Subcutaneous abdominal adipose tissue (tissue), 5 donors: ENCODE data around the gene SMIM20.
"Not testable (repeated sequence)": the region's sequence is repeated elsewhere in the genome, so short reads cannot be mapped to it uniquely, and the experiment has no call there.

Source experiments
- H3K27ac ChIP-seq: one replicate; pipeline ENCODE4 v1.7.0; 2013; ENCODE audit warnings: low read depth, mild to moderate bottlenecking, inconsistent platforms, low read length, moderate library complexity
- H3K27me3 ChIP-seq, 5 donors: one replicate each; pipeline ENCODE4 v1.7.0; 2013; ENCODE audit warnings: low read length in 5 of 5, inconsistent platforms in 1 of 5; ENCODE audit not compliant: control insufficient read depth in 5 of 5, insufficient read depth in 4 of 5
- H3K36me3 ChIP-seq, 5 donors: one replicate each; pipeline ENCODE4 v1.7.0; 2013; ENCODE audit warnings: low read length in 5 of 5; ENCODE audit not compliant: control insufficient read depth in 5 of 5, insufficient read depth in 5 of 5
- H3K4me1 ChIP-seq, 5 donors: one replicate each; pipeline ENCODE4 v1.7.0; 2013; ENCODE audit warnings: low read length in 5 of 5, mild to moderate bottlenecking in 3 of 5, moderate library complexity in 1 of 5; ENCODE audit not compliant: control insufficient read depth in 5 of 5, insufficient read depth in 5 of 5
- H3K4me3 ChIP-seq, 5 donors: one replicate each; pipeline ENCODE4 v1.7.0; 2013; ENCODE audit warnings: low read length in 5 of 5, low read depth in 1 of 5
- H3K9ac ChIP-seq, 5 donors: one replicate each; pipeline ENCODE4 v1.7.0; 2013; ENCODE audit warnings: low read length in 5 of 5, mild to moderate bottlenecking in 4 of 5, moderate library complexity in 3 of 5
- H3K9me3 ChIP-seq, 5 donors: one replicate each; pipeline ENCODE4 v1.7.0; 2013; ENCODE audit warnings: low read length in 5 of 5; ENCODE audit not compliant: control insufficient read depth in 5 of 5
- donor health status: healthy.
- donor health status: healthy.
- donor health status: healthy.
- donor health status: healthy.
- donor health status: healthy.

The SMIM20 gene

DNA sequence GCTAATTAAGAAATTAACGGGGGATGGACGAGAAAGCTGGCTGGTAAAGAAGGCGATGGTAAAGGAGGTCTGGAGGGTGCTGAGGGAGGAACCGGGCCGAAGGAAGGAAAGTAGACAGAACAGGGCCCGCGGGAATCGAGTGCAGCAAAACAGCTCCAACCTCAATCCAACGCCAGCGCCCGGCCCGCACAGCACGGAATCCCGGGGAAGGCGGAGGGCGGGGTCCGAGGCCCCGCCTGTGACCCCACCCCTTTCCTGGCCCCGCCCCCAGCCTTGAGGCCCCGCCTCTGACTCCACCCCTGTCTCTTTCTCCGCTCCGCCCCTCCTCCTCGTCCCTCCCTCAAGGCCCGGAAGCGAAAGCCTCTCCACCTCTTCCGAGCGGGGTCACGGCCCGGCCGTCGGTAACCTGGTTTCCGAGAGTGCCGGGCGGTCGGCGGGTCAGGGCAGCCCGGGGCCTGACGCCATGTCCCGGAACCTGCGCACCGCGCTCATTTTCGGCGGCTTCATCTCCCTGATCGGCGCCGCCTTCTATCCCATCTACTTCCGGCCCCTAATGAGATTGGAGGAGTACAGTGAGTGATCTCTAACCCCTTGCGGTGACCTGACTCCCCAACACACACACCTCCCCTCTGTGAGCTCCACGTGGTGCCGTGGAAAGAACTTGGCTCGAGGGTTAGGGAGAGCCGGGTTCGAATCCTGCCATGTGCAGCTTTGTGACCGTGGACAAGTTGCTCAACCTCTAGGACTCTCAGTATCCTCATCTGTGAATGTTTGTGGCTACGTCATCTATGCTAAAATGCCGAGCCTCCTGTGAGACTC, at the start of gene SMIM20:
TSS of gene SMIM20 (plus strand) at position 370 of the 819 bp plus-strand sequence. CDS start at position 464, 94 bp downstream.
- peaks cover 4 to 27% (median 23%) of the 10 kb centered on the region in 5 donors for H3K4me1 ChIP-seq
- peak within 1 kb of the TSS; percentile 85 to 93 (median 85) for H3K4me3 ChIP-seq

DNA sequence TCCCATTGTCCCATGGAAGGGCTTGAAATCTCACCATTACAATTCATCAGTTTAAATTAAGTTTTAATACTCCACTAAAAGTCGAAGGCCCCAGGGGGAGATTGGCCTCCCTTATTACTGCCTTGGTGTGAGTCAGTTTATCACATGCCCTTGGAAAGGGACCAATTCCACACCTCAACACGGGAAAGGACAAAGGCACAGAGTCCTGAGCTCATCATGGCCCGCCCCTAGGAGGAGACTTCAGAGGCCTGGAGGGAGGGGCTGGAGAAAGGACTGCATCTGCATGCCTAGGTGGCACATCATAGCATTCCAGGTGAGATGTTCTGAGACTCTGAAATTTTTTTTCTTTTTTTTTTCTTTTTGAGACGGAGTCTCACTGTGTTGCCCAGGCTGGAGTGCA, 48.4 kb upstream of the SMIM20 start:
- peaks cover 0 to 24% (median 19%) of the 10 kb centered on the region in 5 donors for H3K4me1 ChIP-seq
- H3K27ac ChIP-seq: no peak overlapping the region
- H3K27me3 ChIP-seq: peaks cover 0 to 3% (median 0%) of the 10 kb centered on the region in 5 donors
- no peak overlapping the region for H3K4me3 ChIP-seq
- H3K9me3 ChIP-seq: no peaks in the 10 kb centered on the region
- H3K9ac ChIP-seq: no peak overlapping the region
- H3K36me3 ChIP-seq: no peaks in the 10 kb centered on the region

More for the DNA sequence above, at the start of gene SMIM20:
- Histone ChIP-seq H3K36me3 (no peaks in the 10 kb centered on the region), H3K9me3 (no peaks in the 10 kb centered on the region), H3K27ac (peak within 1 kb of the TSS; percentile 91), H3K9ac (peak within 1 kb of the TSS in 4 of 5 donors; percentile 76 to 86 (median 82)), H3K27me3 (no peaks in the 10 kb centered on the region)

DNA sequence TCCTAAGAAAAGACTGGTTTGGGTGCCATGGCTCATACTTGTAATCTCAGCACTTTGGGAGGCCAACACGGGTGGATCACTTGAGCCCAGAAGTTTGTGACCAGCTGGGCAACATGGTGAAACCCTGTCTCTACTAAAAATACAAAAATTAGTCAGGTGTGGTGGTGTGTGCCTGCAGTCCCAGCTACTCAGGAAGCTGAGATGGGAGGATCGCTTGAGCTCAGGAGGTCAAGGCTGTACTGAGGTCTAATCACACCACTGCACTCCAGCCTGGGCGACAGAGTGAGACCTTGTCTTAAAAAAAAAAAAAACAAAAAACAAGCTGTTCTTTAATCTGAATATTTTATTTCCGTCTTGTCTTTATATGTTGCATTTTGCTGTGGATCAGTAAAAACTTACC, 47.6 kb upstream of the SMIM20 start:
- H3K27me3 ChIP-seq, H3K9me3 ChIP-seq, H3K36me3 ChIP-seq, H3K4me3 ChIP-seq, H3K27ac ChIP-seq, H3K9ac ChIP-seq: not testable (repeated sequence)
- peaks cover 0 to 16% (median 11%) of the 10 kb centered on the region in 5 donors for H3K4me1 ChIP-seq

DNA sequence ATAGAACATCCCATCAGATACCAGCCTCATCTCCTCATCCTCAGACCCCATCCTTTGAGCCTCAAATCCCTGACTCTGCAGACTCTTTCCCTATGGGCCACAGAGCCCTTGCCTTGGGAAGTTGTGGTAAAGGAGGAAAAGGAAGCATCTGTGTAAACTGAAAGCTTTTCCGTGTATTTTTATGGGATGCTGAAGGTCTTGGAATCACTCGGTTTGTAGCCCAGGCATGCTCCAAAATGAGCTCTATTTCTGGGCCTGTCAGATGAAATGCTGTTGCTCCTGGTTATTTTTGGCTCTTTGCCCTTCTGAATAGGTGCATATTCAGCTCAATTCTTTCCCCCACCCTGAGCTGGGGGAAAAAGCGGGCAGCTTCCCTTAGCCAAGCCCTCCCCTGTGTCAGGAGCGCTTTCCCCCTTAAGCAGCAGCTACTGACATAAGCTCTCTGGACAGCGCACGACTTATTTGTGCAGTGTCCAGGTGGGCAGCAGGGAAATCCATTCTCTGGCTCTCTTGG, 46.2 kb upstream of the SMIM20 start:
- Histone ChIP-seq H3K36me3 (no peaks in the 10 kb centered on the region), H3K4me3 (no peak overlapping the region), H3K4me1 (peaks cover 0 to 8% (median 3%) of the 10 kb centered on the region in 5 donors), H3K27ac (no peak overlapping the region), H3K27me3 (peaks cover 0 to under 1% (median 0%) of the 10 kb centered on the region in 5 donors), H3K9ac (no peak overlapping the region), H3K9me3 (no peaks in the 10 kb centered on the region)

DNA sequence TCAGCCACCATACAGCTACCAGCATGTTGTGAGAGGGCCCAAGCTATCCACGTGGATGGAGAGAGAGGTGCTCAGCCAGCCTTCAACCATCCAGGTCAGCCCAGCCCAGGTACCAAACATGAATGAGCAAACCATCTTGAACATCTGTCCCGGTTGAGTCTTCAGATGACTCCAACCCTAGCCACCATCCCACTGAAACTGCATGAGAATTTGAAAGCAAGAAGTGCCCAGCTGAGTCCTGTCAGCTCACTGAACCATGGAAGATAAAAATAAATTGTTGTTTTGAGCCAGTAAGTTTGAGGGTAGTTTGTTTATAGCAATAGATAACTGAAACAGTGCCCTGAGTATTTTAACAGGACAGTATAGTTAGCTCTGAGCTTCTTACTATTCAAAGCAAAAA, 43.9 kb upstream of the SMIM20 start:
- Histone ChIP-seq H3K27me3 (peaks cover 0 to 3% (median 0%) of the 10 kb centered on the region in 5 donors), H3K27ac (no peak overlapping the region), H3K4me3 (no peak overlapping the region), H3K4me1 (peaks cover 0 to 5% (median 0%) of the 10 kb centered on the region in 5 donors), H3K9ac (no peak overlapping the region), H3K9me3 (no peaks in the 10 kb centered on the region), H3K36me3 (no peaks in the 10 kb centered on the region)

DNA sequence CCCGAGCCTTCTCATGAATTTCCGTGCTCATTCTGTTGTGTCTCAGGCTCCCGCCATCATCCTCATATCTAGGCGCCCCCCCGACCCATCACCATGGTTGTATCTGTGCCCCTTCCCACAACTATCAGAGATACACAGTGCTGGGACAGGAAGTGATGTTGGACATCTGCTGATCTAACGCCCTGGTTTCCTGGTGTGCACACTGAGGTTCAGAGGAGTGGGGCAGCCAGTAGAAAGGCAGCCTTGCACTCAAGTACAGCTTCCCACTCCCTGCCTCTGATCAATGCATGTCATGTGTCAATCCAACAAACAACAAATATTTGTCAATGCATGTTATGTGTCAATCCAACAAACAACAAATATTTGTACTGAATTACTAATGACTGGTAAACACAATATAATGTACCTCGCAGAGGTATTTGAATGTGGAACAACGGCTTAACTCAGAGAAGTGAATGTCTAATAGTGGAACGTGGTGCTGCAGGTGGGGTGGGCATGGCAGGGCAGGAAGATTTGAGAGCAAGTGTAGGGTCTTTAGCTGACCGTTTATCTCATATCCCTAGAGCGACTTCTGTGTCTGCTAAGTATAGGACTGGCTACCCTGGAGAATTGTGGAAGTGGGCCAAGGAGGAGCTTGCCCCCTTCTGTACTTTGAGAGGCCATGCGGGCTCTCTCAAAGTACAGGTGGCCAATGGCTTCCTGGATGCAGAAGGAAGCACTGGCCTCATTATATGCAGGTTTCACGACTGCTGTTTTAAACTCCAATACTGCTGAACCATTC, 41.0 kb upstream of the SMIM20 start:
- peaks cover 0 to 2% (median 0%) of the 10 kb centered on the region in 5 donors for H3K4me1 ChIP-seq
- H3K9ac ChIP-seq: no peak overlapping the region
- H3K4me3 ChIP-seq: no peak overlapping the region
- no peaks in the 10 kb centered on the region for H3K36me3 ChIP-seq
- H3K9me3 ChIP-seq: no peaks in the 10 kb centered on the region
- no peak overlapping the region for H3K27ac ChIP-seq
- peaks cover 0 to 3% (median 0%) of the 10 kb centered on the region in 5 donors for H3K27me3 ChIP-seq

DNA sequence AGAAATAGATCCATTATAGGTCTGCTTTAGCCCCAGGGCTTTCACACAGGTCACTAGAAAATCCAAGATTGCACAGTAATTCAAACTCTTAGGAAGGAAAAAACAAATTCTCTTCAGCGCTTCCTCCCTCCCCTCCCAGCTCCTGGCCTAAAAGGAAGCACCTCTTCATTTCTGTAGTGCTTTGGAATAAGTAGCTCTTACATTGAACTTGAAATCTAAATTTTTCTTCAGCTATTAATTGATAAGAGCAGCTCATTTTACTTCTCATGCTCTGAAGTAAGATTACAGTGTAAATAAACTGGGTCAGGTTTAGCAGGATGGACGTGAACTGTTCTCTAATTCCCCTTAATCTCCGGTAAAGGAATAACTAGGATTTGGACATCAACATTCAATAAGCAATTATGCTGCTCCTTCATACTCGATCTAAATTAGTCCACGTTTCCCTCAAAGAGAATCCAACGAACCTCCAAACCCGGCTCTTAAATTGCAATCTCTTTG, 40.3 kb upstream of the SMIM20 start:
- H3K27ac ChIP-seq: no peak overlapping the region
- no peaks in the 10 kb centered on the region for H3K9me3 ChIP-seq
- no peaks in the 10 kb centered on the region for H3K4me1 ChIP-seq

DNA sequence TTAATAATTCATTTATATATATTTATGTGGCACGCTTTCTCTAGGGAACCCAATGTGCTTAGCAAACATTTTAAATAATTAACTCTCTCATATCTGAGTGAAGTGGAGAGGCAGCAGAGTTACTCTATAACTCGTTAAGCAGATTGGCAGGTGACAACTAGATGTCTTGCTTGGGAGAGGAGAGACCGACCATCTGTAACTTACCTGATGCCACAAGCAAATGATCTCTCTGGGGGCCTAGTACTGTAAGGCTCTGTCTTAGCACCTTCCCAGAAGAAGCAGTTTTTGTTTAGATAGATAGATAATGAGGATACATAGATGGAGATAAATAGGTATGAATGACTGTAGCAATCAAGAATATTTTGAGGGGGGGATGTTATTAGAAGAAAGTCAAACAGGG, 39.4 kb upstream of the SMIM20 start:
- no peaks in the 10 kb centered on the region for H3K9me3 ChIP-seq
- H3K4me3 ChIP-seq: no peak overlapping the region
- no peak overlapping the region for H3K9ac ChIP-seq
- no peaks in the 10 kb centered on the region for H3K36me3 ChIP-seq
- H3K4me1 ChIP-seq: no peaks in the 10 kb centered on the region
- H3K27me3 ChIP-seq: peaks cover 0 to 3% (median 0%) of the 10 kb centered on the region in 5 donors
- H3K27ac ChIP-seq: no peak overlapping the region

More for the DNA sequence above, 40.3 kb upstream of the SMIM20 start:
- no peaks in the 10 kb centered on the region for H3K36me3 ChIP-seq
- H3K27me3 ChIP-seq: peaks cover 0 to 3% (median 0%) of the 10 kb centered on the region in 5 donors
- no peak overlapping the region for H3K9ac ChIP-seq
- H3K4me3 ChIP-seq: no peak overlapping the region

DNA sequence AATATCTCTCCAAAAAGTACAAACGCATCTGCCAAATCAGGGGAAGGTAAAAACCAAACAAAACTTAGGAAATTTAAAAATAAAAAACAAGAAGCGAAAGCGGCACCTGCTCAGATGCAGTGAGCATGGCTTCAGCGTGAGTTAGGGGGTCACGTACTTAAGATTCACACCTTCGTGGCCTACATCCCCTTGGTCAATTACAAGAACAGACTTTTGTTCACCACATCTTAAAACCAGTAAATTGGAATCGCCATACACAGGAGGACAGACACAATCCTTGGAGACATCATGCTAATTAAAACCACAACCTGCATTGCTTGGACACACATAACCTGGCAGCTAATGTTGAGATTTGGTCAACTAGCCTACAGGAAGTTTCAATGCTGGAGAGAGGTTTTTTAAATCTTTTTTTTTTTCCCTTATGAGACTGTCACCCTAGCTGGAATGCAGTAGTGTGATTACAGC, 38.7 kb upstream of the SMIM20 start:
- no peaks in the 10 kb centered on the region for H3K36me3 ChIP-seq
- no peak overlapping the region for H3K9ac ChIP-seq
- no peaks in the 10 kb centered on the region for H3K9me3 ChIP-seq
- no peak overlapping the region for H3K27ac ChIP-seq
- H3K4me3 ChIP-seq: no peak overlapping the region
- H3K27me3 ChIP-seq: peaks cover 0 to 3% (median 0%) of the 10 kb centered on the region in 5 donors
- H3K4me1 ChIP-seq: peaks cover 0 to 3% (median 0%) of the 10 kb centered on the region in 5 donors
